ENCODE results near the gene RHOXF1.

Gene RHOXF1

GRCh38 chrX:120145295-120145925, 29.7 kb upstream of the RHOXF1 start:
- Histone ChIP-seq H2AFZ (ENCODE audit: low read depth, low read length) (no peak overlapping the region), H3K4me3 (ENCODE audit: low read length) (no peak overlapping the region)

GRCh38 chrX:120144178-120144844, 28.6 kb upstream of the RHOXF1 start:
- H3K4me1 ChIP-seq (ENCODE audit: low read length), result peaks cover 19% of the 10 kb centered on the region
- no peaks in the 10 kb centered on the region for H3K27me3 ChIP-seq (ENCODE audit: low read depth, low read length)
- no peak overlapping the region for H3K4me3 ChIP-seq (ENCODE audit: low read length)
- H4K20me1 ChIP-seq (ENCODE audit: insufficient read depth, low read length), result no peaks in the 10 kb centered on the region
- H2AFZ ChIP-seq (ENCODE audit: low read depth, low read length), result no peak overlapping the region
- H3K27ac ChIP-seq (ENCODE audit: low read length), result no peak overlapping the region
- no peak overlapping the region for H3K4me2 ChIP-seq (ENCODE audit: low read length)
- TF ChIP-seq EZH2phosphoT487 (IDR thresholded peaks at IDR 0.05; ENCODE audit: low read depth), result no peak
- H3K9ac ChIP-seq (ENCODE audit: low read length), result no peak overlapping the region
- H3K79me2 ChIP-seq (ENCODE audit: low read length), result no peaks in the 10 kb centered on the region
- H3K9me3 ChIP-seq (ENCODE audit: insufficient read depth, low read length), result no peaks in the 10 kb centered on the region
- no peaks in the 10 kb centered on the region for H3K36me3 ChIP-seq (replicated peaks; ENCODE audit: low read depth, low read length)

More at GRCh38 chrX:120145295-120145925, 29.7 kb upstream of the RHOXF1 start:
- Histone ChIP-seq H3K27ac (ENCODE audit: low read length) (no peak overlapping the region), H3K27me3 (ENCODE audit: low read depth, low read length) (no peaks in the 10 kb centered on the region), H3K4me1 (ENCODE audit: low read length) (peaks cover 19% of the 10 kb centered on the region), H4K20me1 (ENCODE audit: insufficient read depth, low read length) (no peaks in the 10 kb centered on the region), H3K36me3 (replicated peaks; ENCODE audit: low read depth, low read length) (no peaks in the 10 kb centered on the region), H3K79me2 (ENCODE audit: low read length) (no peaks in the 10 kb centered on the region), H3K9ac (ENCODE audit: low read length) (no peak overlapping the region), H3K4me2 (ENCODE audit: low read length) (no peak overlapping the region), H3K9me3 (ENCODE audit: insufficient read depth, low read length) (no peaks in the 10 kb centered on the region)
- TF ChIP-seq CTCF (IDR thresholded peaks at IDR 0.05; ENCODE audit: low read depth, low read length), result no peak
- no peak for TF ChIP-seq EZH2phosphoT487 (IDR thresholded peaks at IDR 0.05; ENCODE audit: low read depth)

- H2AFZ ChIP-seq (ENCODE audit: low read depth, low read length), result no peak overlapping the region
- no peaks in the 10 kb centered on the region for H3K36me3 ChIP-seq (replicated peaks; ENCODE audit: low read depth, low read length)
- no peak for TF ChIP-seq CTCF (IDR thresholded peaks at IDR 0.05; ENCODE audit: low read depth, low read length)
- TF ChIP-seq EZH2phosphoT487 (IDR thresholded peaks at IDR 0.05; ENCODE audit: low read depth), result no peak
- peak overlapping the region; percentile 39 for H3K4me2 ChIP-seq (ENCODE audit: low read length)
- H3K4me1 ChIP-seq (ENCODE audit: low read length), result peaks cover 23% of the 10 kb centered on the region
- no peak overlapping the region for H3K4me3 ChIP-seq (ENCODE audit: low read length)
- no peaks in the 10 kb centered on the region for H3K27me3 ChIP-seq (ENCODE audit: low read depth, low read length)
- H3K9me3 ChIP-seq (ENCODE audit: insufficient read depth, low read length), result no peaks in the 10 kb centered on the region
- no peak overlapping the region for H3K27ac ChIP-seq (ENCODE audit: low read length)
- H3K79me2 ChIP-seq (ENCODE audit: low read length), result no peaks in the 10 kb centered on the region
- no peaks in the 10 kb centered on the region for H4K20me1 ChIP-seq (ENCODE audit: insufficient read depth, low read length)
- no peak overlapping the region for H3K9ac ChIP-seq (ENCODE audit: low read length)
Measured at GRCh38 chrX:120140293-120140981, 24.7 kb upstream of the RHOXF1 start.

- Histone ChIP-seq H3K4me3 (ENCODE audit: low read length) (peak overlapping the region; percentile 74), H3K36me3 (replicated peaks; ENCODE audit: low read depth, low read length) (no peaks in the 10 kb centered on the region)
Measured at GRCh38 chrX:120137439-120137838, 21.7 kb upstream of the RHOXF1 start.

More at GRCh38 chrX:120137439-120137838, 21.7 kb upstream of the RHOXF1 start:
- peak overlapping the region; percentile 79 for H3K4me2 ChIP-seq (ENCODE audit: low read length)
- peak overlapping the region; percentile 26 for H3K9ac ChIP-seq (ENCODE audit: low read length)
- no peaks in the 10 kb centered on the region for H4K20me1 ChIP-seq (ENCODE audit: insufficient read depth, low read length)
- peak overlapping the region; percentile 74 for H2AFZ ChIP-seq (ENCODE audit: low read depth, low read length)
- no peaks in the 10 kb centered on the region for H3K79me2 ChIP-seq (ENCODE audit: low read length)
- H3K27me3 ChIP-seq (ENCODE audit: low read depth, low read length), result no peaks in the 10 kb centered on the region
- peaks cover 10% of the 10 kb centered on the region for H3K4me1 ChIP-seq (ENCODE audit: low read length)
- no peaks in the 10 kb centered on the region for H3K9me3 ChIP-seq (ENCODE audit: insufficient read depth, low read length)
- TF ChIP-seq EZH2phosphoT487 (IDR thresholded peaks at IDR 0.05; ENCODE audit: low read depth) (no peak), CTCF (IDR thresholded peaks at IDR 0.05; ENCODE audit: low read depth, low read length) (peak; percentile 54)
- no peak overlapping the region for H3K27ac ChIP-seq (ENCODE audit: low read length)
